SH-SY5Y (cell line): ENCODE results near the gene DEPDC7.

Source experiments
- GATA2 ChIP-seq: IDR thresholded peaks from 2 replicates; pipeline ENCODE4 v1.6.1; 2011; ENCODE audit warnings: mild to moderate bottlenecking, low read depth, low read length
- GATA3 ChIP-seq: IDR thresholded peaks from 2 replicates; pipeline ENCODE4 v1.6.1; 2011; ENCODE audit warnings: low read depth, mild to moderate bottlenecking, low read length, moderate library complexity

DNA sequence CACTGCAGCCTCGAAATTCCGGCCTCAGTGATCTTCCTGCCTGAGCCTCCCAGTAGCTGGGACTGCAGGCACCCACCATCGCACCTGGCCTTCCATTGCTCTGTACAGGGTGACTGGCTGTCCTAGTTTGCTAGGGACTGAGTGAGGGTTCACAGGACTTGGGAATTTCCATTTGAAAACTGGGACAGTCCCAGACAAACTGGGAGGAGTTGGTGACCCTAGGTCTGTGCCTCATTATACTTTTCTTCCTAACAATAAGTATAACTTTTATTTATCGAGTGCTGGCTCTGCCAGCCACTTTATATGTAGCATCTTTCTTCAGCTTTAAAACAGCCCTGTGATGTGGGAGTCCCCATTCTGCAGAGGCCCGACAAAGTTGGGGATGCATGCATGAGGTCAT is 49.2 kb downstream of the DEPDC7 start:
- TF ChIP-seq GATA3 (no peak), GATA2 (no peak)
